GM12878 (cell line): ENCODE data around the gene FMC1. TPM values are rescaled to one million over a fixed set of nuclear protein-coding genes. Genes with fewer than 3 reads are reported as not detected.

ENCODE experiments used
- ATAC-seq: fragments of 200-7000 bp; cut with Tn5 transposase; 3 replicates; pipeline ENCODE4 v1.9.1; 2020; ENCODE audit warnings: mild to moderate bottlenecking, moderate library complexity
- Bru-seq: library from RNA; stranded (reverse); fragments of 400-500 nt; gene quantifications from one replicate; lab custom pipeline; 2021; lab: Mats Ljungman, UMichigan
- BruChase-seq, 2 experiments: library from RNA; stranded (reverse); fragments of 400-500 nt; gene quantifications; one replicate each; lab custom pipeline; 2021; lab: Mats Ljungman, UMichigan
- BruUV-seq: library from RNA; stranded (reverse); fragments of 400-500 nt; replicated peaks from 2 replicates; lab custom pipeline; 2021; lab: Mats Ljungman, UMichigan
- CTCF ChIA-PET: fragments of 300-600 bp; sonication (Branson Sonifier 250); formaldehyde crosslinking; extraction: SDS; loops from one replicate; lab custom pipeline; 2021; ENCODE audit warnings: inconsistent platforms; lab: Yijun Ruan, JAX
- POLR2A ChIA-PET: fragments of 350-600 bp; formaldehyde crosslinking; extraction: SDS; loops from one replicate; lab custom pipeline; 2021; ENCODE audit warnings: inconsistent platforms; lab: Charles Lee
- RAD21 ChIA-PET: fragments of 300-600 bp; sonication (Branson Sonifier 250); formaldehyde crosslinking; loops from one replicate; lab custom pipeline; 2023; ENCODE audit warnings: antibody characterized with exemption; ENCODE audit not compliant: unreplicated experiment; lab: Charles Lee
- SMC1A ChIA-PET: fragments of 300-600 bp; sonication (Branson Sonifier 250); formaldehyde crosslinking; loops from one replicate; lab custom pipeline; 2023; ENCODE audit not compliant: unreplicated experiment, uncharacterized antibody; lab: Charles Lee
- DNase-seq: peaks from one replicate; pipeline ENCODE4 v3.0.0-alpha.2; 2011; ENCODE audit warnings: low read depth, low spot score
- FAIRE-seq: peaks from 3 replicates; lab custom pipeline; 2011; peaks lifted over from hg19 to GRCh38; lab: Jason Lieb, UNC
- H2AFZ ChIP-seq: 2 replicates; pipeline ENCODE4 v1.6.0; 2011; ENCODE audit warnings: low read depth, low read length, control low read depth; ENCODE audit not compliant: control insufficient read depth
- H3K27ac ChIP-seq: 2 replicates; pipeline ENCODE4 v1.5.1; 2011; ENCODE audit warnings: control low read depth; ENCODE audit not compliant: control insufficient read depth, insufficient read depth
- H3K27me3 ChIP-seq, 2 experiments: replicated peaks in 1 of 2; 2 replicates each; pipeline versions ENCODE4 v1.6.0 to v1.6.1; 2011; ENCODE audit warnings: low read length in 1 of 2; ENCODE audit not compliant: control insufficient read depth in 2 of 2, insufficient read depth in 2 of 2
- H3K36me3 ChIP-seq, 2 experiments: 2 replicates each; pipeline ENCODE4 v1.5.1; 2011; ENCODE audit warnings: low read length in 1 of 2; ENCODE audit not compliant: control insufficient read depth in 2 of 2, insufficient read depth in 2 of 2
- H3K4me1 ChIP-seq: 2 replicates; pipeline ENCODE4 v1.6.1; 2011; ENCODE audit warnings: mild to moderate bottlenecking, low read length, moderate library complexity, mixed read lengths; ENCODE audit not compliant: control insufficient read depth, insufficient read depth
- H3K4me2 ChIP-seq: 2 replicates; pipeline ENCODE4 v1.6.0; 2011; ENCODE audit warnings: control low read depth; ENCODE audit not compliant: control insufficient read depth, insufficient read depth
- H3K4me3 ChIP-seq: fragments of 200-600 bp; sonication (generic); 2 replicates; pipeline ENCODE4 v1.5.1; 2016
- H3K79me2 ChIP-seq: 2 replicates; pipeline ENCODE4 v1.6.0; 2011; ENCODE audit warnings: low read length; ENCODE audit not compliant: control insufficient read depth, insufficient read depth
- H3K9ac ChIP-seq: 2 replicates; pipeline ENCODE4 v1.8.0; 2011; ENCODE audit warnings: low read length, control low read depth, mixed read lengths; ENCODE audit not compliant: control insufficient read depth, insufficient read depth
- H3K9me3 ChIP-seq: replicated peaks from 3 replicates; pipeline ENCODE4 v1.5.1; 2011; ENCODE audit warnings: mild to moderate bottlenecking, low read length; ENCODE audit not compliant: control insufficient read depth, insufficient read depth
- H4K20me1 ChIP-seq: 2 replicates; pipeline ENCODE4 v1.6.0; 2011; ENCODE audit not compliant: control insufficient read depth, insufficient read depth
- BRCA1 ChIP-seq: IDR thresholded peaks from 2 replicates; pipeline ENCODE4 v1.6.1; 2011; ENCODE audit warnings: low read depth, low read length, improper control_type of control experiment
- IKZF1 ChIP-seq: fragments of 450-650 bp; conservative IDR thresholded peaks from 2 replicates; pipeline ENCODE4 v1.6.1; 2017; ENCODE audit warnings: antibody characterized with exemption, mild to moderate bottlenecking
- IKZF2 ChIP-seq, 2 experiments: fragments of 450-650 bp; IDR thresholded peaks; 2 replicates each; pipeline ENCODE4 v1.6.1; 2017; ENCODE audit warnings: mild to moderate bottlenecking in 2 of 2, moderate library complexity in 2 of 2
- MEF2B ChIP-seq: fragments of 450-650 bp; IDR thresholded peaks from 2 replicates; pipeline ENCODE4 v1.6.1; 2018; ENCODE audit warnings: mild to moderate bottlenecking, moderate library complexity; ENCODE audit not compliant: partially characterized antibody, poor library complexity, severe bottlenecking
- STAT3 ChIP-seq: IDR thresholded peaks from 2 replicates; pipeline ENCODE4 v1.6.1; 2011; ENCODE audit warnings: low read depth, low read length, improper control_type of control experiment
- TAF1 ChIP-seq: IDR thresholded peaks from 2 replicates; pipeline ENCODE4 v1.6.1; 2011; ENCODE audit warnings: mild to moderate bottlenecking, low read depth, low read length, borderline replicate concordance
- WGBS: methylation state at CpG from one replicate; pipeline ENCODE4 v1.1.6; 2016; ENCODE audit warnings: low lambda C conversion rate; ENCODE audit not compliant: insufficient replicate concordance, insufficient coverage; ENCODE audit errors: missing lambda C conversion rate; 5-methylcytosine and 5-hydroxymethylcytosine counted together
- in situ Hi-C: fragments of 300-500 bp; cut with MboI; formaldehyde crosslinking; loops from 9 replicates; pipeline ENCODE4 v1.14.3; 2018; ENCODE audit warnings: mixed read lengths
- intact Hi-C: fragments of 100-400 bp; cut with micrococcal nuclease; formaldehyde crosslinking; loops from one replicate; pipeline ENCODE4 v1.14.2; 2022; ENCODE audit not compliant: unreplicated experiment
- long read RNA-seq, 2 experiments: library from polyadenylated mRNA; unstranded; transcript quantifications; one replicate each; pipeline ENCODE4 v2.0.0, GENCODE V29; 2019 to 2020
- polyA minus RNA-seq, 3 experiments: library from RNA; depleted of rRNA, polyadenylated mRNA; stranded (reverse); fragments of >200 nt; gene quantifications; 2 replicates each; pipeline ENCODE4 v1.2.3, GENCODE V29; 2011
- polyA plus RNA-seq, 11 experiments: library from polyadenylated mRNA; depleted of rRNA in 4 of 11; unstranded in 6 of 11; stranded (reverse) in 5 of 11; fragments of >200 nt; fragmentation: Nextera tagmentation in 4 of 11; fragmentation: Illumina TruSeq in 1 of 11; extraction: Ambion mirVana in 4 of 11; extraction: Trizol in 1 of 11; gene quantifications; 1 replicate in 1 of 11; 2 replicates in 10 of 11; pipeline versions ENCODE4 v1.2.1 to v1.2.3, GENCODE V29; 2011 to 2016; ENCODE audit warnings: inconsistent platforms in 2 of 11, missing spikeins in 2 of 11, low read depth in 1 of 11
- total RNA-seq, 4 experiments: library from RNA; depleted of rRNA in 3 of 4; stranded (reverse); fragments of >200 nt in 3 of 4; fragmentation: Illumina TruSeq in 1 of 4; extraction: Trizol in 1 of 4; gene quantifications; 2 replicates each; pipeline versions ENCODE4 v1.2.1 to v1.2.3, GENCODE V29; 2013 to 2021
- TF ChIP-seq, protein P1 (sequence below): fragments of 450-650 bp; IDR thresholded peaks from 2 replicates; pipeline ENCODE4 v1.6.1; 2017; ENCODE audit warnings: borderline replicate concordance
- TF ChIP-seq, protein P2 (sequence below): fragments of 450-650 bp; IDR thresholded peaks from 2 replicates; pipeline ENCODE4 v1.6.1; 2018; ENCODE audit warnings: mild to moderate bottlenecking, low read depth, moderate library complexity; ENCODE audit not compliant: partially characterized antibody
- TF ChIP-seq, protein P3 (sequence below): fragments of 450-650 bp; IDR thresholded peaks from 2 replicates; pipeline ENCODE4 v1.6.1; 2017; ENCODE audit warnings: mild to moderate bottlenecking, low read depth, inconsistent platforms; ENCODE audit not compliant: poor library complexity, severe bottlenecking
- TF ChIP-seq, protein P4 (sequence below): IDR thresholded peaks from 2 replicates; pipeline ENCODE4 v1.6.1; 2011; ENCODE audit warnings: low read depth, low read length, improper control_type of control experiment, borderline replicate concordance

Gene FMC1, protein sequence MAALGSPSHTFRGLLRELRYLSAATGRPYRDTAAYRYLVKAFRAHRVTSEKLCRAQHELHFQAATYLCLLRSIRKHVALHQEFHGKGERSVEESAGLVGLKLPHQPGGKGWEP
- total RNA-seq (2013; cell fraction: nucleolus; rRNA removed): 2.6 and 4.2 TPM in 2 replicates
- total RNA-seq (2014; rRNA removed): 10.5 and 11.4 TPM in 2 replicates
- 5.4 and 5.5 TPM in 2 replicates for total RNA-seq (2014; rRNA removed; fragmentation: Illumina TruSeq; extraction: Trizol)
- 10.9 and 11.9 TPM in 2 replicates for total RNA-seq (2021)
- 9.1 TPM for polyA plus RNA-seq (2011; ENCODE audit: low read depth)
- 13.2 and 13.5 TPM in 2 replicates for polyA plus RNA-seq (2011; rRNA removed)
- polyA plus RNA-seq (2011; cell fraction: cytosol; rRNA removed): 15.9 and 22.3 TPM in 2 replicates
- polyA plus RNA-seq (2011; cell fraction: nucleus; rRNA removed): 8.8 and 14.0 TPM in 2 replicates
- 11.2 and 19.5 TPM in 2 replicates for polyA plus RNA-seq (2012)
- polyA plus RNA-seq (2014; fragmentation: Illumina TruSeq; extraction: Trizol): 2.7 and 4.2 TPM in 2 replicates
- 10 to 100 TPM; 50.5 to 60.4 TPM for polyA plus RNA-seq (2014; fragmentation: Nextera tagmentation; extraction: Ambion mirVana)
- polyA plus RNA-seq (2014; rRNA removed): 16.1 and 18.1 TPM in 2 replicates
- polyA plus RNA-seq (2016; fragmentation: Nextera tagmentation; extraction: Ambion mirVana): 10 to 100 TPM; 57.2 to 58.9 TPM
- 3.0 and 3.1 TPM in 2 replicates for polyA minus RNA-seq (2011; rRNA and poly(A)+ RNA removed)
- 1.2 TPM in 1 of 2 replicates, not detected in the other for polyA minus RNA-seq (2011; cell fraction: cytosol; rRNA and poly(A)+ RNA removed)
- 3.1 and 5.4 TPM in 2 replicates for polyA minus RNA-seq (2011; cell fraction: nucleus; rRNA and poly(A)+ RNA removed)
- percentile 58 among the genes with signal in this experiment for Bru-seq, nascent RNA
- percentile 46 among the genes with signal in this experiment for BruChase-seq, experiment 1, labeled RNA remaining after a 6-hour chase
- BruChase-seq, experiment 2, labeled RNA remaining after a 2-hour chase: percentile 50 among the genes with signal in this experiment
- long read RNA-seq, experiment 1, transcript FMC1-201 (2 exons, 1,210 nt): major isoform, 8 of 9 reads
- long read RNA-seq, experiment 1, partial matches to known transcripts: 0 of 9 reads
- long read RNA-seq, experiment 1, other reads (novel, unspliced or antisense): 0 of 9 reads
- long read RNA-seq, experiment 2, transcript FMC1-201 (2 exons, 1,210 nt): major isoform, 20 of 21 reads
- long read RNA-seq, experiment 2, partial matches to known transcripts: 0 of 21 reads
- long read RNA-seq, experiment 2, other reads (novel, unspliced or antisense): 0 of 21 reads

DNA sequence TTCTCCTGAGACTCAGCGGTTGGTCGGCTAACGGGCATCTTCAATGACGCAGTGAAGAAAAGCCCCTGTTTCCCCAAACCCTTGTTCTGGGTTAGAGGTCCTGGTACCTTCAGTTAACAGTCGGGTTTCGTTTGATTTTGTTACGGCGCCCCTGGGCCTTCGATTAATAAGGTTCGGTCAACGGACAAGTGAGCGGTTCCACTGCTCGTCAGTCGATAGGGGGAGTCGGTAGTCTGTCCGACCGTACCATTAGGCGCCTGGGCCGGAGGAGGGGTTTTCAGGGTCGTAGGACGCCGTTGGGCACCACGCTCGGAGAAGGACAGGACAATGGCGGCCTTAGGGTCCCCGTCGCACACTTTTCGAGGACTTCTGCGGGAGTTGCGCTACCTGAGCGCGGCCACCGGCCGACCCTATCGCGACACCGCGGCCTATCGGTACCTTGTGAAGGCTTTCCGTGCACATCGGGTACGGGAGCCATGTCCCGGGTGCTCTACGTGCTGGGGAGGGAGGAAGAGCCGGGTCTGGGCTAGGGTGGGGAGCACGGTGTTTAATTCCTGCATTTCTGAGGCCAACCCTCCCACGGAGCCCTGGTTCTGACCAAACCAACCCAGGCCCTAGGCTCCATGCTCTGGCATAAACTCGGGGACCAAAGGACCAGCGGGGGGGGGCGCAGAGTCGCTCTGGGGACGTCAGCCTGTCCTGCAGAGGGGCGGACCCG lies at the start of gene FMC1:
TSS of gene FMC1 (plus strand) at position 280 of the 718 bp plus-strand sequence. CDS start at position 328, 48 bp downstream.
- FAIRE-seq (no peak), DNase-seq (peak; percentile 74), ATAC-seq (peak; percentile 85)
- Histone ChIP-seq H3K79me2 (peaks cover 18% of the 10 kb centered on the region), H3K27me3 (no peaks in the 10 kb centered on the region), H3K27ac (peak within 1 kb of the TSS; percentile 97), H4K20me1 (no peaks in the 10 kb centered on the region), H3K36me3 (no peaks in the 10 kb centered on the region), H3K4me3 (peak within 1 kb of the TSS; percentile 84), H3K4me2 (peak within 1 kb of the TSS; percentile 80), H3K9ac (peak within 1 kb of the TSS; percentile 98), H3K9me3 (peaks cover 5% of the 10 kb centered on the region), H2AFZ (peak within 1 kb of the TSS; percentile 92), H3K4me1 (no peaks in the 10 kb centered on the region)
- ChIA-PET POLR2A (no interaction called here), CTCF (no interaction called here), SMC1A (no interaction called here), RAD21 (no interaction called here)
- TSS peak; percentile 96 for BruUV-seq
- in situ Hi-C loops (no loop called here), intact Hi-C loops (no loop called here)
- 0% methylated on average over 45 of the region's 54 CpGs for WGBS
- TF ChIP-seq BRCA1 (no peak), MEF2B (peak; percentile 82), IKZF2 (IDR thresholded peaks at IDR 0.05) (peak in 1 of 2 experiments; percentile 48; a peak in 3 of 4 replicates), TAF1 (peak; percentile 79), IKZF1 (peak; percentile 71), STAT3 (no peak)
- TF ChIP-seq, protein P1, sequence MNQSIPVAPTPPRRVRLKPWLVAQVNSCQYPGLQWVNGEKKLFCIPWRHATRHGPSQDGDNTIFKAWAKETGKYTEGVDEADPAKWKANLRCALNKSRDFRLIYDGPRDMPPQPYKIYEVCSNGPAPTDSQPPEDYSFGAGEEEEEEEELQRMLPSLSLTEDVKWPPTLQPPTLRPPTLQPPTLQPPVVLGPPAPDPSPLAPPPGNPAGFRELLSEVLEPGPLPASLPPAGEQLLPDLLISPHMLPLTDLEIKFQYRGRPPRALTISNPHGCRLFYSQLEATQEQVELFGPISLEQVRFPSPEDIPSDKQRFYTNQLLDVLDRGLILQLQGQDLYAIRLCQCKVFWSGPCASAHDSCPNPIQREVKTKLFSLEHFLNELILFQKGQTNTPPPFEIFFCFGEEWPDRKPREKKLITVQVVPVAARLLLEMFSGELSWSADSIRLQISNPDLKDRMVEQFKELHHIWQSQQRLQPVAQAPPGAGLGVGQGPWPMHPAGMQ: no peak
- TF ChIP-seq, protein P2, sequence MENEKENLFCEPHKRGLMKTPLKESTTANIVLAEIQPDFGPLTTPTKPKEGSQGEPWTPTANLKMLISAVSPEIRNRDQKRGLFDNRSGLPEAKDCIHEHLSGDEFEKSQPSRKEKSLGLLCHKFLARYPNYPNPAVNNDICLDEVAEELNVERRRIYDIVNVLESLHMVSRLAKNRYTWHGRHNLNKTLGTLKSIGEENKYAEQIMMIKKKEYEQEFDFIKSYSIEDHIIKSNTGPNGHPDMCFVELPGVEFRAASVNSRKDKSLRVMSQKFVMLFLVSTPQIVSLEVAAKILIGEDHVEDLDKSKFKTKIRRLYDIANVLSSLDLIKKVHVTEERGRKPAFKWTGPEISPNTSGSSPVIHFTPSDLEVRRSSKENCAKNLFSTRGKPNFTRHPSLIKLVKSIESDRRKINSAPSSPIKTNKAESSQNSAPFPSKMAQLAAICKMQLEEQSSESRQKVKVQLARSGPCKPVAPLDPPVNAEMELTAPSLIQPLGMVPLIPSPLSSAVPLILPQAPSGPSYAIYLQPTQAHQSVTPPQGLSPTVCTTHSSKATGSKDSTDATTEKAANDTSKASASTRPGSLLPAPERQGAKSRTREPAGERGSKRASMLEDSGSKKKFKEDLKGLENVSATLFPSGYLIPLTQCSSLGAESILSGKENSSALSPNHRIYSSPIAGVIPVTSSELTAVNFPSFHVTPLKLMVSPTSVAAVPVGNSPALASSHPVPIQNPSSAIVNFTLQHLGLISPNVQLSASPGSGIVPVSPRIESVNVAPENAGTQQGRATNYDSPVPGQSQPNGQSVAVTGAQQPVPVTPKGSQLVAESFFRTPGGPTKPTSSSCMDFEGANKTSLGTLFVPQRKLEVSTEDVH: no peak
- TF ChIP-seq, protein P3, sequence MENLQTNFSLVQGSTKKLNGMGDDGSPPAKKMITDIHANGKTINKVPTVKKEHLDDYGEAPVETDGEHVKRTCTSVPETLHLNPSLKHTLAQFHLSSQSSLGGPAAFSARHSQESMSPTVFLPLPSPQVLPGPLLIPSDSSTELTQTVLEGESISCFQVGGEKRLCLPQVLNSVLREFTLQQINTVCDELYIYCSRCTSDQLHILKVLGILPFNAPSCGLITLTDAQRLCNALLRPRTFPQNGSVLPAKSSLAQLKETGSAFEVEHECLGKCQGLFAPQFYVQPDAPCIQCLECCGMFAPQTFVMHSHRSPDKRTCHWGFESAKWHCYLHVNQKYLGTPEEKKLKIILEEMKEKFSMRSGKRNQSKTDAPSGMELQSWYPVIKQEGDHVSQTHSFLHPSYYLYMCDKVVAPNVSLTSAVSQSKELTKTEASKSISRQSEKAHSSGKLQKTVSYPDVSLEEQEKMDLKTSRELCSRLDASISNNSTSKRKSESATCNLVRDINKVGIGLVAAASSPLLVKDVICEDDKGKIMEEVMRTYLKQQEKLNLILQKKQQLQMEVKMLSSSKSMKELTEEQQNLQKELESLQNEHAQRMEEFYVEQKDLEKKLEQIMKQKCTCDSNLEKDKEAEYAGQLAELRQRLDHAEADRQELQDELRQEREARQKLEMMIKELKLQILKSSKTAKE: no peak
- TF ChIP-seq, protein P4, sequence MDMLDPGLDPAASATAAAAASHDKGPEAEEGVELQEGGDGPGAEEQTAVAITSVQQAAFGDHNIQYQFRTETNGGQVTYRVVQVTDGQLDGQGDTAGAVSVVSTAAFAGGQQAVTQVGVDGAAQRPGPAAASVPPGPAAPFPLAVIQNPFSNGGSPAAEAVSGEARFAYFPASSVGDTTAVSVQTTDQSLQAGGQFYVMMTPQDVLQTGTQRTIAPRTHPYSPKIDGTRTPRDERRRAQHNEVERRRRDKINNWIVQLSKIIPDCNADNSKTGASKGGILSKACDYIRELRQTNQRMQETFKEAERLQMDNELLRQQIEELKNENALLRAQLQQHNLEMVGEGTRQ: no peak
